Peyer's patch (tissue), 4 donors: ENCODE measurements around the gene RABEP1.

Source experiments
- CTCF ChIP-seq, 6 experiments: fragments of 450-650 bp in 4 of 6; fragments of 200-600 bp in 2 of 6; sonication (generic) in 1 of 6; IDR thresholded peaks; one replicate each; pipeline ENCODE4 v1.5.1; 2017 to 2019; ENCODE audit warnings: antibody characterized with exemption in 6 of 6, mild to moderate bottlenecking in 3 of 6, moderate library complexity in 1 of 6
- POLR2A ChIP-seq, 2 donors: fragments of 450-650 bp; IDR thresholded peaks; one replicate each; pipeline ENCODE4 v1.5.1; 2017; ENCODE audit warnings: antibody characterized with exemption in 2 of 2, mild to moderate bottlenecking in 2 of 2, moderate library complexity in 2 of 2

- no peak for TF ChIP-seq CTCF (IDR thresholded peaks at IDR 0.05)
- no peak for TF ChIP-seq POLR2A (IDR thresholded peaks at IDR 0.05)
Measured at GRCh38 chr17:5291683-5292350, 9.7 kb downstream of the RABEP1 start.
